ENCODE data around the gene PCDHGA1. TPM values are rescaled to one million over a fixed set of nuclear protein-coding genes. Genes with fewer than 3 reads are reported as not detected.

The PCDHGA1 gene
- total and polyA plus RNA-seq, 9 of the 15 experiments (the other 6 are each of a cell fraction or from before 2014, with no cell fraction given), result 0.05 to 0.26 (median 0.18) TPM; not detected in 2

GRCh38 chr5:141369994-141370848 lies 39.9 kb downstream of the PCDHGA1 start, which contains the start of gene PCDHGB3 (continued):
- peak; percentile 64 to 70 (median 67) for TF ChIP-seq CTCF (IDR thresholded peaks at IDR 0.05 in 2 of 3, conservative IDR thresholded peaks at IDR 0.05 in 1 of 3; ENCODE audit: insufficient read depth in 2 of 3, low read depth in 1 of 3, low read length in 3 of 3)
- TF ChIP-seq MXI1 (IDR thresholded peaks at IDR 0.05; ENCODE audit: low read depth, low read length), result no peak
- peak; percentile 19; the same call in 1 of the 2 replicates for TF ChIP-seq REST (IDR thresholded peaks at IDR 0.05; ENCODE audit: borderline replicate concordance)
- no peak for TF ChIP-seq REST (CRISPR knock-in tag; IDR thresholded peaks at IDR 0.05; ENCODE audit: low read depth)
- TF ChIP-seq THRAP3 (IDR thresholded peaks at IDR 0.05; ENCODE audit: borderline replicate concordance), result no peak
- peak; percentile 40; the same call in 1 of the 2 replicates for TF ChIP-seq SMC3 (conservative IDR thresholded peaks at IDR 0.05; ENCODE audit: insufficient read depth, low read depth, low read length)
- TF ChIP-seq MNT (conservative IDR thresholded peaks at IDR 0.05), result no peak
- TF ChIP-seq SRSF9 (IDR thresholded peaks at IDR 0.05; ENCODE audit: borderline replicate concordance, low read depth, low read length), result no peak
- TF ChIP-seq FUS (optimal IDR thresholded peaks at IDR 0.05; ENCODE audit: low read depth, low read length), result no peak
- no peak for TF ChIP-seq TAF15 (IDR thresholded peaks at IDR 0.05; ENCODE audit: low read depth, low read length)
- TF ChIP-seq SRSF3 (IDR thresholded peaks at IDR 0.05; ENCODE audit: insufficient read depth, low read length), result no peak
- no peak for TF ChIP-seq MTA3 (IDR thresholded peaks at IDR 0.05; ENCODE audit: borderline replicate concordance)
- TF ChIP-seq TOE1 (IDR thresholded peaks at IDR 0.05; ENCODE audit: borderline replicate concordance), result no peak
- TF ChIP-seq TOE1 (CRISPR knock-in tag; IDR thresholded peaks at IDR 0.05; ENCODE audit: borderline replicate concordance, low read depth), result no peak
- TF ChIP-seq ZNF224 (CRISPR knock-in tag; IDR thresholded peaks at IDR 0.05), result no peak

Data from K562 (cell line).